HG02870 (cell line): ENCODE data around the gene CASQ2.

Source experiments
- ATAC-seq: cut with Tn5 transposase; IDR thresholded peaks from one replicate; pipeline ENCODE4 v1.9.1; 2021; ENCODE audit warnings: mild to moderate bottlenecking, moderate library complexity; ENCODE audit not compliant: unreplicated experiment

Gene CASQ2

DNA sequence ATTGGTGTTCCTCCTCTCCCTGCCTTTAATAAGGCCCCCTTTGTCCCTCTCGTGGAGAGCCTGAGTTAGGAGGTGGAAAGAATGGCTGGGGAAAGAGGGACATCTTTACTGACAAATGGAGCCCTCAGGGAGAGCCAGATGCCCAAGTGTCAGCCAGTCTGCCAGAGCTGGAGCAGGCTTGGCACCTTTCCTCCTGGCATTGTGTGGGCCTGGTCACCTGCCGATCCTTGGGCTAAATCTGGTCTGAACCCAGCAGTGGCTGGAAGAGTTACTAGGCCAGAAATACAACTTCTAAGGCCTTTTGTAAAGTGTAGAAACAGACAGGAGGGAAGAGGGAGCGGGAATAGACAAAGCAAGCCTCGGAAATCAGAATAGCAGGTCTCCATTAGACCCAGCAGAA, 101.8 kb downstream of the CASQ2 start:
- ATAC-seq = no peak

DNA sequence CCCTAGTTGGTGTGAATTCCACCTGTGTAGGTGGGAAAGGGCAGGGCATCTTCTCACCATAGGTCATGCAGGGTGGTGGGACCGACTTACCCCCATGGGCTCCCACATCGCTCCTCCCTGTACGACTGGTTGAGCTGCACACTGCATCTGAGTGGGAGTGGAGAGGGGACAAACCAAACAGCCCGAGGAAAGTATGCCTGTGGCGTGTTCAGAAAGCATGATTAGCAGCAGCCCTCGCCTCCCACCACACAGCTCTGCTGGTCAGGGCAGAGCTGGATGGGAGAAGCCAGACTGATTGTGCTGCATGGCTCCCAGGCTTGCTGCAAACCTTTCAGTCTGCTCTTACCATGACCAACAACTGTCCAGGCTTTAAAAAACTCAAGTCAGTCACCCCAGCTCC, 102.3 kb downstream of the CASQ2 start:
- ATAC-seq = no peak

DNA sequence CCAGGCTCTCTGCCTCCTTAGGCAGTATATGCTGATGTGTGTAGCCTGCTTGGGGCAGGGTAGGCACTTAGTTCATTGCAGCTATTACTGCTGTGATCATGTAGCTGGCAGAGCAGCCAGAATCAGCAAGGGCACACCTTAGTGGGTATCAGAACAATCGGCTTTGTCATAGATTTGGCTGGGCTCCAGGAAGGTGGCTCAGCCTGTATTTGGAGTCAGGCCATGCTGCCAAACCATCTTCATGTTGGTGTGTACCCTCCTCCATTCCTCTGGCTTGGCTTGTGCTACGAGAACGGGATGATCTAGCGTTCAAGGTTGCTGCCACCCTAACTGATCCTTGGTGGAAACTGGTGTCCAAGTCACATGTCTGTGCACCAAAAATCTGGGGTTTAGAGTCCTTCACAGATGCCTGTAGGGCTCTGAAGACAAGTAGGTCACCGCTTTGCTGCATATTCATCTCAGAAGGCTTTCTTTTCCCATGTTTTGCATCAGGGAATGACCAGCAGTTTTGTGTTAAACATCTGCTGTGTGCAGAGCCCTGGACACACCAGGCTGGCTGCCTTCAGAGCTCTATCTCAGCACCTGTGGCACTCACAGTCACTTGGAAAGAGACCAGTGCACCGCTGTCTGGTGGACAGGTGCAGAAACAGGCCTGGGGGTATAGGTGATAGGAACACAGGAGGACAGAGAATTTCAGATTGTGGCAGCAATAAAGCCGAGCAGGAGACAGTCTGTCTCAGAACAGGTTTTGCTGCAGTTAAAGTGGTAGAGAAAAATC, 103.0 kb downstream of the CASQ2 start:
- no peak for ATAC-seq

DNA sequence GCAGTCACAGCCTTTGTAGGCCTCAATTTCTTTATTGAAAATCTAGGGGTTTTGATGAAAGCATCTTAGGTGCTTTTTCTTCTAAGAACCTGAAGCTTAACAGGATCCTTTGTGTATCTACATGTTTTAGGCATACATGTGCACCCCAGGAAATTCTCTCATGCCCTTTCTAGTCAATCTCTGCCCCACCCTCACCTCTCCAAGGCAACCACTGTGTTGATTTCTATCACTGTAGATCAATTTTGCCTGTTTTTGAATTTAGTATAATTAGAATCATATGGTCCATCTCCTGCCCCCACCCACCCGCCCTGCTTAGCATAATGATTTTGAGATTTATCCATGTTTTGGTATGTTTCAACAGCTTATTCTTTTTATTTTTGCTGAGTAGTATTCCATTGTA, 107.4 kb downstream of the CASQ2 start:
- no peak for ATAC-seq

DNA sequence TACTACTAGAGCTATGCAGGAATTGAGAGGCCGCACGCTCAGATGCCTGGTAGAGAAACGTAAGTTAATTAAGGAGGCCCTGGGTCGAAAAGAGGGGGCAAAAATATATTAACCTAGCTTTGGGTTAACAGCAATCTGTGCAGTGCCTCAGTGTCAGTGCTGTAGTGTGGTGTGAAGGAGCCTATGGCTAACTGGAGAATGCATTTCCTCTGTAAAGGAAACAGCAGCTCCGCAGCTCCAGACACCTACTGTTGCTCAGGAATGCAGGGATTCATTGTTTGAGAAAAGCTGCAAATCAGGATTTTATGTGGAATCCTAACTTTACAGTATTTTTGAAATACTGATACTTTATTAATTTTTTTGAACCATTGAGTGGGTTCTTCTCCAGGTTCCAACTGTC, 108.4 kb downstream of the CASQ2 start:
- ATAC-seq = no peak

DNA sequence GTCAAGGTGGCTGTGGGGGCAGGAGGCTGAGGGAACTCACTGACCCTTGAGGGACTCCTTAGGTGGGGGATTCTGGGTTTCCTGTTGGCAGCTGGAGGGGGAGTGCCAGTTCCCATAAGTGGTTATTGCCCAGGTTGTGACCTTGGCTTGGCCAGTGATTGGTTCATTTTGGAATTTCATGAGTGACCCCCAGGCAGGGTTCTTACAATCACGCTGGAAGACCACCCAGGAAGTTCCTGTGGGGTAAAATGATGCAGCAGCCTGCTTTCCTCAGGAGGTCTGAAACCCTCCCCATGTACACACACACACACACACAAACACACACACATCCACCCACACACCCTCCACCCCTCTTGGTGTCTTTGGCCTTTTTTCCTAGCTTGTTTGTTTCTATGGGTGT, 109.9 kb downstream of the CASQ2 start:
- ATAC-seq = no peak

DNA sequence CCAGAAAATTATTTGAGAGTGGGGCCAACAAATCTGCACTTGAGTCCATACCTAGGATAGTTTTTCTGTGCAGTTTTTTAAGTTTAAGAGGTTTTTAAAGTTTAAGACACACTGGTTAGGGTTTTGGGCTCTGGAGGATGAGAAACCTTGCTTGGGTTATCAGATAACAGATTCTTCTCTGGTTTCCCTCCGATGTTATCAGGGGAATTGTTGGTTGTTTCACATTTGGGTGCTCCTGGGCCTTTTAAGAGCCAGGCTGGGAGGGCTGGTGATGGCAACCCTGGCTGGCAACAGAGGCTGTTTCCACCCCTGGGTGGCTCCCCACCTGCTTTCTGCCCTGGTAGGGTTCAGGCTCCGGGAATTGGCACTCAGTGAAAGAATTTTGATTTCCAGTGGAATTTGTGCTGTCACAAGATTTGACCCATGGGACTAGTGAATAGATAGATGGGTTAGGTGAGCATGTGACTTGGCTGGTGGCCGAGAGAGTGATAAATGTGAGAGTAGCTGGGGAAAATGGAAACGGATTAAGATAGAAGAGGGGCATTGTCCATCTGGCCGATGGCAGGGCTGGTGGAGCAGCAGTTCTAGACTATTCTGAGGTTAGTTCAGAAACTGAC, 111.9 kb downstream of the CASQ2 start:
- ATAC-seq = no peak

DNA sequence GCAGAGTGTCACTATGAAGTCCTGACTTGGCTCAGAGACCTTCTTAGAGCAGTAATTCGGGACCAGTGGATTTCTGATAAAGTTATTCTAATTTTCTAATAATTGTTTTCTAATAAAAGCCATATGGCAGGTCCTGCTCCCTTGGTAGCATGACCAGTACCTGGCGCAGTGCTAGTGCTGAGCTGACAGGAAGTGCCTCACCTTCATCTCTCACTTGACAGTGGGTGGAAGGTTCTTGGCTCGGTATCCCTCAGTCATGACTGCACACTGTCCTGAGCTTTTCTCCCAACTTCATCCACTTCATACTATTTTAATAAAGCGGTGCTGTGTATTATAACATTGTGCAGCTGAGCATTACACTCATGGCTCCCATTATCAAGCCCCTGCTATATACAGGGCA, 112.6 kb downstream of the CASQ2 start:
- ATAC-seq = no peak

DNA sequence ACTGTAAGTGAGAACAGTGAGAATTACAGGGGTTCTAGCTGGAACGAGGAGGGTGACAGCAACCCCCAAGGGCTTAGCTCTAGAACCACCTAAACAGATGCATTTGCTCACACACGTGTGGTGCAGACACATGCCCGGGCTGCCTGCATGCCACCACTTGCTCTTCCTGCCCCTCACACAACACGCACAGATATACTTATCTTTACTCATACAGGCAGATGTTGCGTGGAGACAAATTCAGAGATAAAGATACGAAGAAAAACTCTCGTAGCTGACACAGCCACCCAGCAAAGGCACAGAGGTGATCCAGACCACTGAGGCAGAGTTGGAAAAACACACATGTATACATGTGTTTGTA, 113.2 kb downstream of the CASQ2 start:
- no peak for ATAC-seq

DNA sequence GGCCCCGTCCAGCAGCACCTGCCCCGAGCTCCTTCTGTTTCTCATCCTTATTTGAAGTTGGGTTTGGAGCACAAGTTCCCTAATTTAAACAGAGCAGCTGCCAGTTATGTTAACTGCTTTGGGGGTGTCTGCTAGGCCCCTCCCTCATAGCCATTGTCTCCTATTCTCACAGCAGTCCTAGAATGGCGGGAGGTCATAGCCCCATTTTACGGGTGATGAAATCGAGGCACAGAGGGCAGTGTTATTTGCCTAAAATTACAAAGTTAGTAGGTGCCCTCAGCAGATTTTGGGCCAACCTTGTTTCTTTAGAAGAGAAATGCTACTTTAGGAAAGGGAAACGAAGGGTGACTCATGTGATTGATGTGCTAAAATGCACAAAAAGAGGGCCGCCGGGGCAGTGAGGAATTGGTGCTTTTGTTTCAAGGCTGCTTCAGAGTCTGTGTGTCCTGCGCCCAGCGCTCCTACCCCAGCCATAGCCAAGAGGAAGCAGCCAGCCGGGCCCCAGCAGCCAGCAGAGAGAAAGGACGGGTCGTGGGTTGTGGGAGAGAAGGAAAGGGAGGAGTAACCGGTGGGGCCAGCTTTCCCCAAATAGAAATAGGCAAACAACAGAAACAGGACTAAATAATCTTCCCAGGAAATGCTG, 113.7 kb downstream of the CASQ2 start:
- ATAC-seq = no peak

DNA sequence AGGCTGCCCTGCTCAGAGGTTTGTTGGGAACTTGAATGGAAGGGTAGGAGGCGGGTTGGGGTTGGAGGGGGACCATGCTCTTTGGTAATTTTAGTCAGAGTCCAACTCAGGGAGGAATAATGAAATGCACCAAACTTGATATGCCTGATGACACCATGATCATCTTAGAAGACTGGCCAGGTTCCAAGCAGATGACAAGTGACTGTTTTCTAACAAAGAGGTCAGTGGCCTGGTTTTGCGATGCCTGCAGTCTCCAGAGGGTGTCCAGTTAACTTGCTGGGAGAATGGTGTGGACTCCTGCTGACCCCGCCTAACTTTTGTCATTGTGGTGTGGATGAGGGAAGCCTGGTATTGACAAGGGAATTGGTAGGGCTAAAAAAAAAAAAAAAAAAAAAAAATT, 114.4 kb downstream of the CASQ2 start:
- ATAC-seq = no peak

DNA sequence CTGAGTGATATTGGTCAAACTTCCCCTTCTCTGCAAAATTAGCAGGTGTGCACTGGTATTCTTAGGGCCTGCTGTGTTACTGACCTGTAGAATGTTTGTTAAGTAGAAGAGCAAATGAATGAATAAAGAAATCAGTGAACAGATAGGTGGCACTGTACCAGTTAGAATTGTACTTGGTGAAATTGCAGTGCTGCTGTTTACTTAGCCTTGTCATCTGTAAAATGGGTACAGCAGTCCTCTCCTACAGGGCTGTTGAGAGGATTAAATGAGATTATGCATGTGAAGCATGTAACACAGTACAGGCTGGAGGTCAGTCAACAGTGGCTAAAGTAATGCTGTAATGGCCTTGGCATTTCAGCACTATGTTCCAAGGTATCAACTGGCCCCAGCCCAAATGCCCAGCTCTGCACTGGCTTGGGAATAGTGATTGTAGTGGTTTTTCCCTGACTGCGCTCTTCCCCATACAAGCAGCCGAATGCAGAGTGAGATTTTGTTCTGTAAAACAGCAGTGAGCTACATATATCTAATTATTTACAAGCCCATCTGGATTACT, 116.2 kb downstream of the CASQ2 start:
- ATAC-seq = no peak

DNA sequence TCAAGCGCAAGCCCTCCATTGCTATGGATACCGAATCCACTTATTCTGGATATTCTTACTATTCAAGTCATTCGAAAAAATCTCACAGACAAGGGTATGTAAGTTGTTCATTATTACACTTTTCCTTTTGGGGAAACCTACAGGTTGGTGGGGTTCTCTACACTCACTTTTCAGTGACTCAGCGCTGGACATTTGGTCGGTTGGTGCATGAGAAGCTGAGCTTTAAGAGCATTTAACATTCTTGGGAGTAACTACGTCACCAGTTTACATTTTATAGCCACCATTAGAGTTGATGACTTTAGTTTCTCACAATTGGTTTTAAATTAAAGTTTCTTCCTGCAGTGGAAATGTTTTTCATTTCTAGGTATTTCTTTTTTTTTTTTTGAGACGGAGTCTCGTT, 117.1 kb downstream of the CASQ2 start:
- no peak for ATAC-seq

DNA sequence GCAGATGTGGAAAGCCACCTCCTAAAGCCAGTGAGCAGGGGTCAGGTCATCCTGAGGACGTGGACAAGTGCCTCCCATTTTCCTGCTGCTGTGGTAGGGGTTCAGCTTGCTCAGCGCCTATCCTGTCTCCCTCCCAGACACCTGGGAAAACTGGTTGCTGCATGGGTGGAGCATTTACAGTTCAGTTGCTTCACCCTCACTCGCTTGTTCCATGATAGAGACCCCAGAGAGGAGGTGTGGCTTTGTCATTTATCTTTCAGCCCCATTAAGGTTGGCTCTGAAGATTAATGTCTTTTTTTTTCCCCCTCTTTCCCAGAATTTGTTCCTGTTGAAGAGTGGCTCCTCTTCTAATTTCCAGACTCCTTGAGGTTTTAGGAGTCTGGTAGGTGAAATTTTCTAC, 117.6 kb downstream of the CASQ2 start:
- ATAC-seq = no peak
